Keratinocyte (primary cell): Measurements from ENCODE around the gene RNF215.

Source experiments
- EZH2 ChIP-seq: IDR thresholded peaks from one replicate; pipeline ENCODE4 v1.6.1; 2012; ENCODE audit warnings: inconsistent platforms, mild to moderate bottlenecking, low read length, moderate library complexity
- TF ChIP-seq, protein P1 (sequence below), 3 experiments: IDR thresholded peaks in 1 of 3; conservative IDR thresholded peaks in 1 of 3; optimal IDR thresholded peaks in 1 of 3; 2 replicates in 2 of 3; 3 replicates in 1 of 3; pipeline versions ENCODE3 to v1.5.1; 2011; ENCODE audit warnings: low read length in 3 of 3, mild to moderate bottlenecking in 3 of 3, moderate library complexity in 2 of 3, control low read depth in 1 of 3, inconsistent platforms in 1 of 3; ENCODE audit not compliant: insufficient read depth in 2 of 3; ENCODE audit errors: extremely low read depth in 1 of 3

GRCh38 chr22:30351226-30351625 is 36.0 kb downstream of the RNF215 start:
- TF ChIP-seq, protein P1, sequence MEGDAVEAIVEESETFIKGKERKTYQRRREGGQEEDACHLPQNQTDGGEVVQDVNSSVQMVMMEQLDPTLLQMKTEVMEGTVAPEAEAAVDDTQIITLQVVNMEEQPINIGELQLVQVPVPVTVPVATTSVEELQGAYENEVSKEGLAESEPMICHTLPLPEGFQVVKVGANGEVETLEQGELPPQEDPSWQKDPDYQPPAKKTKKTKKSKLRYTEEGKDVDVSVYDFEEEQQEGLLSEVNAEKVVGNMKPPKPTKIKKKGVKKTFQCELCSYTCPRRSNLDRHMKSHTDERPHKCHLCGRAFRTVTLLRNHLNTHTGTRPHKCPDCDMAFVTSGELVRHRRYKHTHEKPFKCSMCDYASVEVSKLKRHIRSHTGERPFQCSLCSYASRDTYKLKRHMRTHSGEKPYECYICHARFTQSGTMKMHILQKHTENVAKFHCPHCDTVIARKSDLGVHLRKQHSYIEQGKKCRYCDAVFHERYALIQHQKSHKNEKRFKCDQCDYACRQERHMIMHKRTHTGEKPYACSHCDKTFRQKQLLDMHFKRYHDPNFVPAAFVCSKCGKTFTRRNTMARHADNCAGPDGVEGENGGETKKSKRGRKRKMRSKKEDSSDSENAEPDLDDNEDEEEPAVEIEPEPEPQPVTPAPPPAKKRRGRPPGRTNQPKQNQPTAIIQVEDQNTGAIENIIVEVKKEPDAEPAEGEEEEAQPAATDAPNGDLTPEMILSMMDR (optimal IDR thresholded peaks at IDR 0.05 in 1 of 3, IDR thresholded peaks at IDR 0.05 in 1 of 3, conservative IDR thresholded peaks at IDR 0.05 in 1 of 3; ENCODE audit: extremely low read depth in 1 of 3, insufficient read depth in 2 of 3, low read length in 3 of 3) = no peak
- no peak for TF ChIP-seq EZH2
